Heart left ventricle (tissue), 13 donors: ENCODE measurements around the gene LRG1.

Experiments
- CTCF ChIP-seq, 12 donors: fragments of 200-600 bp; sonication (generic) in 4 of 12; IDR thresholded peaks; one replicate each; pipeline versions ENCODE4 v1.5.0 to v1.8.0; 2018 to 2022; ENCODE audit warnings: antibody characterized with exemption in 12 of 12, mild to moderate bottlenecking in 5 of 12
- POLR2A ChIP-seq, 2 donors: fragments of 450-650 bp; IDR thresholded peaks; one replicate each; pipeline ENCODE4 v1.6.1; 2017; ENCODE audit warnings: antibody characterized with exemption in 2 of 2, mild to moderate bottlenecking in 2 of 2, moderate library complexity in 2 of 2
- donor health status: ischemic (EF 13 %, LVEDD 7.1; RV severe dilation, severe dysfunction).
- donor health status: DM: no; HTN: yes; CAD: no.
- donor health status: DM: no; HTN: no; CAD: no.
- donor health status: ischemic (EF 25% LVEDD 6.9; RV normal size, moderate dysfunction).
- donor health status: ischemic (EF 25% LVEDD 5.7; RV mildly dilated, moderate dysfunction).
- donor health status: ischemic (EF 35%, LVEDD 5.7; RV mildly dilated, moderate dysfunction).
- donor health status: nonischemic (EF 11% LVEDD 7.7; RV severe dilation, severe dysfunction).
- donor health status: DM: yes; HTN: yes; CAD: no.
- donor health status: PGD.
- donor health status: ischemic (EF 29% LVEDD 5.4; RV normal size, mild dysfunction).
- donor health status: nonischemic (EF 23%, LVEDD 6.1; RV moderate dilation, normal function).

- no peak for TF ChIP-seq CTCF (IDR thresholded peaks at IDR 0.05)
- TF ChIP-seq POLR2A (IDR thresholded peaks at IDR 0.05) = no peak
Observed at GRCh38 chr19:4582980-4583842, 43.4 kb upstream of the LRG1 start.
